K562 (cell line): ENCODE results near the gene GRM3.

Experiments
- CEBPB ChIP-seq: fragments of 450-650 bp; IDR thresholded peaks from 2 replicates; pipeline ENCODE4 v1.6.1; 2016; ENCODE audit warnings: missing genetic modification characterization, missing compliant biosample characterization
- CREM ChIP-seq: IDR thresholded peaks from 2 replicates; pipeline ENCODE4 v1.6.1; 2014; ENCODE audit warnings: antibody characterized with exemption, low read depth
- EP300 ChIP-seq: IDR thresholded peaks from 2 replicates; pipeline ENCODE4 v1.6.1; 2012; ENCODE audit warnings: low read length, improper control_type of control experiment
- FOXK1 ChIP-seq: sonication (generic); formaldehyde crosslinking; IDR thresholded peaks from 2 replicates; pipeline ENCODE4 v1.8.0; 2022; ENCODE audit warnings: missing genetic modification reagents, mild to moderate bottlenecking, borderline replicate concordance
- GATA2 ChIP-seq: sonication (generic); formaldehyde crosslinking; IDR thresholded peaks from 2 replicates; pipeline ENCODE4 v1.4.0; 2020; ENCODE audit warnings: mild to moderate bottlenecking, missing genetic modification reagents
- GTF2F1 ChIP-seq: IDR thresholded peaks from 2 replicates; pipeline ENCODE4 v1.6.1; 2011; ENCODE audit warnings: low read depth, low read length, improper control_type of control experiment
- KAT8 ChIP-seq: fragments of 450-650 bp; IDR thresholded peaks from 2 replicates; pipeline ENCODE4 v1.6.1; 2016; ENCODE audit warnings: low read depth, mild to moderate bottlenecking
- MEIS2 ChIP-seq: fragments of 450-650 bp; IDR thresholded peaks from 2 replicates; pipeline ENCODE4 v1.6.1; 2014; ENCODE audit warnings: mild to moderate bottlenecking; ENCODE audit not compliant: partially characterized antibody
- NFIC ChIP-seq: fragments of 450-650 bp; IDR thresholded peaks from 2 replicates; pipeline ENCODE4 v1.6.1; 2017; ENCODE audit warnings: mild to moderate bottlenecking, inconsistent platforms
- PHF20 ChIP-seq: fragments of 450-650 bp; IDR thresholded peaks from 2 replicates; pipeline ENCODE4 v1.6.1; 2018; ENCODE audit not compliant: partially characterized antibody
- PURB ChIP-seq: sonication (generic); formaldehyde crosslinking; IDR thresholded peaks from 2 replicates; pipeline ENCODE4 v1.9.0; 2021; ENCODE audit warnings: low read depth, mild to moderate bottlenecking, missing genetic modification reagents
- ZNF165 ChIP-seq: fragments of 250-450 bp; sonication (Bioruptor Pico); IDR thresholded peaks from 2 replicates; pipeline ENCODE4 v1.4.0; 2020; ENCODE audit warnings: borderline replicate concordance
- TF ChIP-seq, protein P1 (sequence below): fragments of 450-650 bp; IDR thresholded peaks from 2 replicates; pipeline ENCODE4 v1.6.1; 2016; ENCODE audit warnings: borderline replicate concordance
- TF ChIP-seq, protein P2 (sequence below), 3 experiments: IDR thresholded peaks in 2 of 3; conservative IDR thresholded peaks in 1 of 3; 2 replicates each; pipeline ENCODE4 v1.5.1; 2011 to 2012; ENCODE audit warnings: low read length in 3 of 3, mild to moderate bottlenecking in 3 of 3, control low read depth in 2 of 3, improper control_type of control experiment in 1 of 3, inconsistent platforms in 1 of 3, low read depth in 1 of 3, mixed read lengths in 1 of 3, moderate library complexity in 1 of 3; ENCODE audit not compliant: insufficient read depth in 2 of 3

DNA sequence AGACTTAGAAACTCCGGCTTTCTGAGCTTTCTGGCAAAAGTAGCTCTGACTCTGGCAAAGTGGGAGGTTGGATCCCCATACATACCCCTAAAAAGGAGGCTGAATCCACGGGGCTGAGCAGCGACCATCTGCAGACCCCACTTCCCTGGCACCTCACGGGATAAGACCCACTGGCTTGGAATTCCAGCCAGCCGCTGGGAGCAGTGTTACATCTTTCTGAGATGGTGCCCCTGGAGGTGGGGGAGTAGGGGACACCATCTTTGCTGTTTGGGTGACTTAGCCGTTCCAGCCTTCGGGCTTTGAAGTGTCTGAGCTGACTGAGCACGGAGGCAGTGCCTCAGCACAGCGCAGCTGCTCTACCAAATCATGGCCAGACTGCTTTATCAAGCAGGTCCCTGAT, 45.0 kb upstream of the GRM3 start:
- TF ChIP-seq MEIS2 (no peak), PHF20 (no peak), CREM (no peak), CEBPB (tag) (no peak), EP300 (no peak), FOXK1 (no peak), ZNF165 (no peak), KAT8 (no peak), NFIC (no peak), GATA2 (CRISPR knock-in tag) (no peak), PURB (no peak), GTF2F1 (no peak)
- TF ChIP-seq, protein P1, sequence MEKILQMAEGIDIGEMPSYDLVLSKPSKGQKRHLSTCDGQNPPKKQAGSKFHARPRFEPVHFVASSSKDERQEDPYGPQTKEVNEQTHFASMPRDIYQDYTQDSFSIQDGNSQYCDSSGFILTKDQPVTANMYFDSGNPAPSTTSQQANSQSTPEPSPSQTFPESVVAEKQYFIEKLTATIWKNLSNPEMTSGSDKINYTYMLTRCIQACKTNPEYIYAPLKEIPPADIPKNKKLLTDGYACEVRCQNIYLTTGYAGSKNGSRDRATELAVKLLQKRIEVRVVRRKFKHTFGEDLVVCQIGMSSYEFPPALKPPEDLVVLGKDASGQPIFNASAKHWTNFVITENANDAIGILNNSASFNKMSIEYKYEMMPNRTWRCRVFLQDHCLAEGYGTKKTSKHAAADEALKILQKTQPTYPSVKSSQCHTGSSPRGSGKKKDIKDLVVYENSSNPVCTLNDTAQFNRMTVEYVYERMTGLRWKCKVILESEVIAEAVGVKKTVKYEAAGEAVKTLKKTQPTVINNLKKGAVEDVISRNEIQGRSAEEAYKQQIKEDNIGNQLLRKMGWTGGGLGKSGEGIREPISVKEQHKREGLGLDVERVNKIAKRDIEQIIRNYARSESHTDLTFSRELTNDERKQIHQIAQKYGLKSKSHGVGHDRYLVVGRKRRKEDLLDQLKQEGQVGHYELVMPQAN = no peak
- TF ChIP-seq, protein P2, sequence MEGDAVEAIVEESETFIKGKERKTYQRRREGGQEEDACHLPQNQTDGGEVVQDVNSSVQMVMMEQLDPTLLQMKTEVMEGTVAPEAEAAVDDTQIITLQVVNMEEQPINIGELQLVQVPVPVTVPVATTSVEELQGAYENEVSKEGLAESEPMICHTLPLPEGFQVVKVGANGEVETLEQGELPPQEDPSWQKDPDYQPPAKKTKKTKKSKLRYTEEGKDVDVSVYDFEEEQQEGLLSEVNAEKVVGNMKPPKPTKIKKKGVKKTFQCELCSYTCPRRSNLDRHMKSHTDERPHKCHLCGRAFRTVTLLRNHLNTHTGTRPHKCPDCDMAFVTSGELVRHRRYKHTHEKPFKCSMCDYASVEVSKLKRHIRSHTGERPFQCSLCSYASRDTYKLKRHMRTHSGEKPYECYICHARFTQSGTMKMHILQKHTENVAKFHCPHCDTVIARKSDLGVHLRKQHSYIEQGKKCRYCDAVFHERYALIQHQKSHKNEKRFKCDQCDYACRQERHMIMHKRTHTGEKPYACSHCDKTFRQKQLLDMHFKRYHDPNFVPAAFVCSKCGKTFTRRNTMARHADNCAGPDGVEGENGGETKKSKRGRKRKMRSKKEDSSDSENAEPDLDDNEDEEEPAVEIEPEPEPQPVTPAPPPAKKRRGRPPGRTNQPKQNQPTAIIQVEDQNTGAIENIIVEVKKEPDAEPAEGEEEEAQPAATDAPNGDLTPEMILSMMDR (IDR thresholded peaks at IDR 0.05 in 2 of 3, conservative IDR thresholded peaks at IDR 0.05 in 1 of 3; ENCODE audit: insufficient read depth in 2 of 3, low read depth in 1 of 3, low read length in 3 of 3) = 0 out of 6 replicates have a peak, but pooled peaks of 1 of the 3 experiments have one; percentile 4
